ENCODE measurements around the gene TDRD3. TPM values are rescaled to one million over a fixed set of nuclear protein-coding genes. Genes with fewer than 3 reads are reported as not detected.

Gene TDRD3
- total RNA-seq, 2 experiments from 2014 or later, result 22.4 to 27.2 TPM

DNA sequence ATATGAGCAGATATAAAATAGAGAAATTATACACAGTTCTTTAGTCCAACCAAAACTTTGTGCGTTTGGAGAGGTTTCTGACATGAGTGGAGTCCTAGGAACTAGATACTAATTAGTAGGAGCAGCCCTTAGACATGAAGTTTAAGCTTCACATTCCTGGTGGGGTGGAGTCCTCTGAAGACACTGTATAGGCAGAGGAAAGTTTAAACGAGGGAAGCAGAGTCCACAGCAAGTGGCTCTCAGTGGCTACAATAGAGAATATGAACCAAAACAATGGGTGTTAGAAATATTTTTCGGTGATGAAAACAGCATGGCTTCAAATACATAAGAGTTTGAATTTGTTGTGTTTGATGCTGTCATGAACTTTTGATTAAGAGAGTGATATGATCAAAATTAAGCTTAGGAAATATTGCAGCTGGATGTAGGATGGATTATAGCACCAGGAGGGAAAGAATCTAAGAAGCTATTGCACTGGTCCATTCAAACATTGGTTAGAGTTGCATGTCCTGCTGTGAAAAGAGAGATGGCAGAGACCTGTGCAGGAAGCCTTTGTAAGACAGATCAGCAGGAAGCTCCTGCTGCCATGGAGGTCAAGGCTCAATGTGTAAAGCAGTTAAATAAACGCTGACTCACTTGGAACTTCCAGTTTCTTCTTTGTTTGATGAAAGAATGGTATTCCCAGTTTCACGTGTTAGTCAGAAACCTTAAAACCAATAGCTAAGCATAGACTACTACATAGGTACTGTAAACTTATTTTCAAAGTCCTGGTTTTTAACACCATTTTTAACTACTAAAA is 175.2 kb downstream of the TDRD3 start:
- H3K27ac ChIP-seq (ENCODE audit: low read depth in 1 of 2, low read length in 2 of 2), result no peak overlapping the region
- H3K4me3 ChIP-seq (ENCODE audit: low read length), result no peak overlapping the region
- peaks cover 61% of the 10 kb centered on the region for H3K36me3 Mint-ChIP-seq (ENCODE audit: low read depth)
- no peaks in the 10 kb centered on the region for H3K27me3 ChIP-seq (ENCODE audit: control insufficient read depth in 1 of 2, insufficient read depth in 2 of 2, low read length in 2 of 2)
- peaks cover 14% of the 10 kb centered on the region for H3K36me3 ChIP-seq (ENCODE audit: insufficient read depth, low read length)
- H3K4me1 Mint-ChIP-seq (ENCODE audit: low read depth), result no peaks in the 10 kb centered on the region
- H3K9me3 ChIP-seq (ENCODE audit: control insufficient read depth in 1 of 2, insufficient read depth in 1 of 2, low read length in 2 of 2), result no peaks in the 10 kb centered on the region
- ChIA-PET CTCF (no interaction called here), POLR2A (no interaction called here)
- H3K4me1 ChIP-seq (ENCODE audit: insufficient read depth, low read length), result no peaks in the 10 kb centered on the region
- intact Hi-C loops (cut with DNase I, micrococcal nuclease), result no loop called here
- ATAC-seq (ENCODE audit: poor library complexity) (no peak), DNase-seq (peak in 1 of 14 experiments; percentile 0)
- no peaks in the 10 kb centered on the region for H3K27me3 Mint-ChIP-seq
- H3K27ac Mint-ChIP-seq, result no peak overlapping the region
- H3K9me3 Mint-ChIP-seq, result peaks cover 3% of the 10 kb centered on the region
- no peak overlapping the region for H3K4me3 Mint-ChIP-seq
- TF ChIP-seq, protein P1, sequence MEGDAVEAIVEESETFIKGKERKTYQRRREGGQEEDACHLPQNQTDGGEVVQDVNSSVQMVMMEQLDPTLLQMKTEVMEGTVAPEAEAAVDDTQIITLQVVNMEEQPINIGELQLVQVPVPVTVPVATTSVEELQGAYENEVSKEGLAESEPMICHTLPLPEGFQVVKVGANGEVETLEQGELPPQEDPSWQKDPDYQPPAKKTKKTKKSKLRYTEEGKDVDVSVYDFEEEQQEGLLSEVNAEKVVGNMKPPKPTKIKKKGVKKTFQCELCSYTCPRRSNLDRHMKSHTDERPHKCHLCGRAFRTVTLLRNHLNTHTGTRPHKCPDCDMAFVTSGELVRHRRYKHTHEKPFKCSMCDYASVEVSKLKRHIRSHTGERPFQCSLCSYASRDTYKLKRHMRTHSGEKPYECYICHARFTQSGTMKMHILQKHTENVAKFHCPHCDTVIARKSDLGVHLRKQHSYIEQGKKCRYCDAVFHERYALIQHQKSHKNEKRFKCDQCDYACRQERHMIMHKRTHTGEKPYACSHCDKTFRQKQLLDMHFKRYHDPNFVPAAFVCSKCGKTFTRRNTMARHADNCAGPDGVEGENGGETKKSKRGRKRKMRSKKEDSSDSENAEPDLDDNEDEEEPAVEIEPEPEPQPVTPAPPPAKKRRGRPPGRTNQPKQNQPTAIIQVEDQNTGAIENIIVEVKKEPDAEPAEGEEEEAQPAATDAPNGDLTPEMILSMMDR (IDR thresholded peaks at IDR 0.05), result no peak

DNA sequence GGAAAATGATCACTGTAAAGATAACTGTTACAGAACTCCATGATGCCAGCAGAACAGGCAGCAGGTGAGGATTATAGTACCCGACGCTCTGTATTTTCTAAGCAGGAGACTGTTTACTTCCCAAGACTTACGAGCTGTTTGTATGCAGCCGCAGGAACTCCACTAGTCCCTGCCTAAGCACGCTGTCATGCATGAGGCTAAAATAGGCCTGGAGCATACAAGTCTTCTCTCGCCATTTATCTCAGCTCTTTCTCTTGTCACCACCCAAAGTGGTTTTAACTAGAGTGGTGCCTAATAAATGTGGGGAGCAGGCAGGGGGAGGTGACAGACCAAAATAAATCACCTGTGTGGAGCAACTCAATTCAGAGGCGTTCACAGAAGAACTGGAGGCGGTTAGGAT is 175.8 kb downstream of the TDRD3 start:
- CTCF ChIA-PET, result no interaction called here

GRCh38 chr13:60574735-60575134 is 177.7 kb downstream of the TDRD3 start:
- Histone ChIP-seq H3K4me3 (ENCODE audit: low read length) (no peak overlapping the region), H3K36me3 (ENCODE audit: insufficient read depth, low read length) (peaks cover under 1% of the 10 kb centered on the region), H3K27me3 (ENCODE audit: control insufficient read depth in 1 of 2, insufficient read depth in 2 of 2, low read length in 2 of 2) (no peaks in the 10 kb centered on the region), H3K27ac (ENCODE audit: low read depth in 1 of 2, low read length in 2 of 2) (no peak overlapping the region), H3K4me1 (ENCODE audit: insufficient read depth, low read length) (no peaks in the 10 kb centered on the region), H3K9me3 (ENCODE audit: control insufficient read depth in 1 of 2, insufficient read depth in 1 of 2, low read length in 2 of 2) (no peaks in the 10 kb centered on the region)
- Mint-ChIP-seq H3K36me3 (ENCODE audit: low read depth) (peaks cover 38% of the 10 kb centered on the region), H3K27me3 (no peaks in the 10 kb centered on the region), H3K4me3 (no peak overlapping the region), H3K4me1 (ENCODE audit: low read depth) (no peaks in the 10 kb centered on the region), H3K9me3 (peaks cover 3% of the 10 kb centered on the region), H3K27ac (no peak overlapping the region)
- ATAC-seq (ENCODE audit: poor library complexity), result no peak
- no peak for DNase-seq
- intact Hi-C loops (cut with DNase I, micrococcal nuclease), result no loop called here
- ChIA-PET CTCF (no interaction called here), POLR2A (no interaction called here)
- TF ChIP-seq, protein P1 (IDR thresholded peaks at IDR 0.05), result no peak

More for the DNA sequence above, 175.8 kb downstream of the TDRD3 start:
- H3K4me3 Mint-ChIP-seq, result no peak overlapping the region
- Histone ChIP-seq H3K4me1 (ENCODE audit: insufficient read depth, low read length) (no peaks in the 10 kb centered on the region), H3K36me3 (ENCODE audit: insufficient read depth, low read length) (peaks cover 14% of the 10 kb centered on the region), H3K4me3 (ENCODE audit: low read length) (no peak overlapping the region), H3K27ac (ENCODE audit: low read depth in 1 of 2, low read length in 2 of 2) (no peak overlapping the region), H3K9me3 (ENCODE audit: control insufficient read depth in 1 of 2, insufficient read depth in 1 of 2, low read length in 2 of 2) (no peaks in the 10 kb centered on the region), H3K27me3 (ENCODE audit: control insufficient read depth in 1 of 2, insufficient read depth in 2 of 2, low read length in 2 of 2) (no peaks in the 10 kb centered on the region)
- H3K4me1 Mint-ChIP-seq (ENCODE audit: low read depth), result no peaks in the 10 kb centered on the region
- H3K27ac Mint-ChIP-seq, result no peak overlapping the region
- POLR2A ChIA-PET, result no interaction called here
- DNase-seq (no peak), ATAC-seq (ENCODE audit: poor library complexity) (no peak)
- TF ChIP-seq, protein P1 (IDR thresholded peaks at IDR 0.05), result no peak
- H3K27me3 Mint-ChIP-seq, result no peaks in the 10 kb centered on the region
- intact Hi-C loops (cut with DNase I, micrococcal nuclease), result no loop called here
- peaks cover 3% of the 10 kb centered on the region for H3K9me3 Mint-ChIP-seq
- H3K36me3 Mint-ChIP-seq (ENCODE audit: low read depth), result peaks cover 57% of the 10 kb centered on the region

All from CD4-positive, alpha-beta T cell (primary cell).